GM13976 (cell line): ENCODE data around the gene KCNIP1.
A peak's percentile ranks its signal among the peaks of the same experiment; 100 is the strongest.

ENCODE experiments used
- DNase-seq: peaks from one replicate; pipeline ENCODE4 v3.0.0; 2012; ENCODE audit warnings: low spot score
- CTCF ChIP-seq: IDR thresholded peaks from 2 replicates; pipeline ENCODE4 v1.5.1; 2012; ENCODE audit warnings: borderline replicate concordance, mild to moderate bottlenecking; ENCODE audit not compliant: insufficient read depth; ENCODE audit errors: extremely low read depth, missing control alignments, control extremely low read depth
- in situ Hi-C: fragments of 300-500 bp; cut with MboI; formaldehyde crosslinking; loops from one replicate; pipeline ENCODE4 v1.12.0; 2022; ENCODE audit warnings: low sequenced_read_pairs, mixed read lengths, inconsistent platforms; ENCODE audit not compliant: unreplicated experiment

The KCNIP1 gene

GRCh38 chr5:170614720-170615119 is 110.9 kb downstream of the KCNIP1 start:
- no peak for DNase-seq
- in situ Hi-C loops = no loop called here

GRCh38 chr5:170617533-170618490 is 114.0 kb downstream of the KCNIP1 start:
- no peak for DNase-seq
- in situ Hi-C loops = no loop called here

More at GRCh38 chr5:170614720-170615119, 110.9 kb downstream of the KCNIP1 start:
- no peak for TF ChIP-seq CTCF

GRCh38 chr5:170619869-170620268 is 116.0 kb downstream of the KCNIP1 start:
- no peak for TF ChIP-seq CTCF

More at GRCh38 chr5:170617533-170618490, 114.0 kb downstream of the KCNIP1 start:
- TF ChIP-seq CTCF = no peak

GRCh38 chr5:170622933-170623332 is 119.1 kb downstream of the KCNIP1 start:
- no peak for TF ChIP-seq CTCF
- in situ Hi-C loops = loop anchor here (5.0 kb wide), 1 partner anchor 181 kb away; no protein-coding TSS in a partner anchor
- no peak for DNase-seq

More at GRCh38 chr5:170619869-170620268, 116.0 kb downstream of the KCNIP1 start:
- in situ Hi-C loops = loop anchor here (5.0 kb wide), 1 partner anchor 178 kb away; no protein-coding TSS in a partner anchor
- DNase-seq = no peak

GRCh38 chr5:170623576-170624181 is 119.9 kb downstream of the KCNIP1 start:
- TF ChIP-seq CTCF = peak; percentile 23
- in situ Hi-C loops = loop anchor here (5.0 kb wide), 1 partner anchor 181 kb away; no protein-coding TSS in a partner anchor
- peak; percentile 58 for DNase-seq

- in situ Hi-C loops = no loop called here
- no peak for DNase-seq
- TF ChIP-seq CTCF = no peak
Measured at GRCh38 chr5:170625221-170626165, 121.7 kb downstream of the KCNIP1 start.
